Measurements from ENCODE around the gene SCAMP1. TPM values are rescaled to one million over a fixed set of nuclear protein-coding genes. Genes with fewer than 3 reads are reported as not detected.

Gene SCAMP1
- total RNA-seq, 2 donors from 2014 or later = 24.8 to 31.4 TPM

DNA sequence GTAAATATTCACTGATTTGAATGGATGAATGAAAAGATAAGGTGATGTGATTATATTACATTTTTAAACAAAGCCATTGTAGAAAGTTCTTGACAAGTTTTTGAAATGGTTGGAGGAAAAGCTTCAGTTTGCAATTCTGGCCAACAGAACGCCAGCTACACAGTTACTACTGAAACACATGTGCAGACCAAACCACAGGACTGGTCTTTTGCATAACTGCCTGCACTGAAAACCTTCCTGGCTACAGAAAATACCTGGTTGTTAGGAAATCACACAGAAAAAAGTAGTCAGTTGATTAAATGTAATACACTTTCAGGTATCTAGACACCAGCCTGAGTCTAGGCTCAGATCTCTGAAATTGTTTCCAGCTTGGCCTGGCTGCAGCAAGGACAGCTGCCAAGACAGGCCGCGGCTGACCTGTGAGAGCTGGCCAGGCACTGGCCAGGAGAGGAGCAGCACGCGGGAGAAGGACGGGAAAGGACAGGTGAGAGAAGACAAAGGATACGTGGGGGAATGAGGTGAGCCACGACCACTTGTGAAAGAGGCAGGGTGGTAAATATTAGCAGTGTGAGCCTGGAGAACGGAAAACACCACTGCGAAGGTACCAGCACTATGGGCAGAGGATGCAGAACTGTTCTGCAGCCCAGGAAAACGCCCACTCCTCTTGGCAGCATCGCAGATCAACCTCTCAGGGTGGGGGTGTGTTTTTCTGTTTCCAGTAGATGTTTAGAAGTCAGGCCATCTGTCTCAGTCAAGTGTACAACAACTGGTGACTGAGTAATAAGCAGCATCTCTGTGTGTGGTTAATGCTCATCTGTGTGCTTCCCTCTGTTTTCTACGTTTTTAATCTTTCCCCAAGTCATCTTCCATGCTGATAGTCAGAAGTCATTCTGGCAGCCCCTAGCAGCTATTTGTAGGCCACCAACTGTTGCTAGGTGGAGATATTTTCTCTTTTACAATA is 137.4 kb downstream of the SCAMP1 start:
- Histone ChIP-seq H3K36me3 (no peaks in the 10 kb centered on the region), H3K4me1 (ENCODE audit: control insufficient read depth in 1 of 2, low read depth in 2 of 2) (peaks cover 13 to 53% of the 10 kb centered on the region in 2 donors), H3K4me3 (no peak overlapping the region), H3K27ac (no peak overlapping the region), H3K27me3 (replicated peaks; ENCODE audit: insufficient read depth) (no peaks in the 10 kb centered on the region), H3K9me3 (no peaks in the 10 kb centered on the region)
- no peak for DNase-seq (ENCODE audit: low spot score)
- no peak for ATAC-seq (ENCODE audit: insufficient number of reproducible peaks, low FRiP score, low read depth)
- TF ChIP-seq, protein P1, sequence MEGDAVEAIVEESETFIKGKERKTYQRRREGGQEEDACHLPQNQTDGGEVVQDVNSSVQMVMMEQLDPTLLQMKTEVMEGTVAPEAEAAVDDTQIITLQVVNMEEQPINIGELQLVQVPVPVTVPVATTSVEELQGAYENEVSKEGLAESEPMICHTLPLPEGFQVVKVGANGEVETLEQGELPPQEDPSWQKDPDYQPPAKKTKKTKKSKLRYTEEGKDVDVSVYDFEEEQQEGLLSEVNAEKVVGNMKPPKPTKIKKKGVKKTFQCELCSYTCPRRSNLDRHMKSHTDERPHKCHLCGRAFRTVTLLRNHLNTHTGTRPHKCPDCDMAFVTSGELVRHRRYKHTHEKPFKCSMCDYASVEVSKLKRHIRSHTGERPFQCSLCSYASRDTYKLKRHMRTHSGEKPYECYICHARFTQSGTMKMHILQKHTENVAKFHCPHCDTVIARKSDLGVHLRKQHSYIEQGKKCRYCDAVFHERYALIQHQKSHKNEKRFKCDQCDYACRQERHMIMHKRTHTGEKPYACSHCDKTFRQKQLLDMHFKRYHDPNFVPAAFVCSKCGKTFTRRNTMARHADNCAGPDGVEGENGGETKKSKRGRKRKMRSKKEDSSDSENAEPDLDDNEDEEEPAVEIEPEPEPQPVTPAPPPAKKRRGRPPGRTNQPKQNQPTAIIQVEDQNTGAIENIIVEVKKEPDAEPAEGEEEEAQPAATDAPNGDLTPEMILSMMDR (IDR thresholded peaks at IDR 0.05) = no peak

DNA sequence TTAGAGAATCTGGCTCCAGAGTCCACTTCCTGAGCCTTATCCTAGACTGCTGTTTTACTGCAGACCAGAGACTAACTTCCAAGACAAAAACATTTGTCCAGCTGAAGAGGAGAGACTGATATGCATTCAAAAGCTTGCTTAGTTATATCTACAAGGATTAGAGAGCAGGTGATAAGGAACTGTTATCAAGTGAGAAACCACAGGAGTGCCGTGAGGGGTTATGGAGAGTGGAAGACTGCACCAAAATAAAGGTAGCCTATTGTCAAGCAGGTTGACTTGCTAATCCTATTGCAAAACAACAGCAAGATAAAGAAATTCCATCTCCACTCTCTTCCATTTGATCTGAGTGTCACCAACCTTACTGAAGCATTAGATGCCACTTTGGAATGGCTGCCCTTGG is 139.1 kb downstream of the SCAMP1 start:
- H3K9me3 ChIP-seq = no peaks in the 10 kb centered on the region
- DNase-seq (ENCODE audit: low spot score) (no peak), ATAC-seq (ENCODE audit: insufficient number of reproducible peaks, low FRiP score, low read depth) (no peak)
- H3K4me3 ChIP-seq = no peak overlapping the region
- peaks cover 18 to 63% of the 10 kb centered on the region in 2 donors for H3K4me1 ChIP-seq (ENCODE audit: control insufficient read depth in 1 of 2, low read depth in 2 of 2)
- H3K27ac ChIP-seq = no peak overlapping the region
- TF ChIP-seq, protein P1 (IDR thresholded peaks at IDR 0.05) = no peak
- H3K27me3 ChIP-seq (replicated peaks; ENCODE audit: insufficient read depth) = no peaks in the 10 kb centered on the region
- no peaks in the 10 kb centered on the region for H3K36me3 ChIP-seq

DNA sequence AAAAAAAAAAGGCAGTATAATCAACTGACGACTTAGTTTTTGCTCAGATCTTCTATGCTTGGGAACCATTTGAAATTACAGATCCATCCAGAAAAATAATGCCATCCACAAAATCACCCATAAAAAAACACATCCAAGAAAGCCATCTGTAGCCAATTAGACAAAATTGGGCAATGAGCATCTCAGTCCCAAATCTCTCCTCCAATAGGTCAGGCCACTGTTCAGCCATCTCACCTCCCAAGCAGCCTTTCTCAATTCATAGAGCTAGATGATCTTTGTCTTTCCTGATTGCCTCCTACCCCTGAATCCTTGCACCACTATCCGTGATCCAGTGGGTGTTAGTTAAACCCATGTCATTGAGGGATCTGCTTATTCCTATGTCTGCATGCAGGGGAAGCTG is 139.6 kb downstream of the SCAMP1 start:
- Histone ChIP-seq H3K27me3 (replicated peaks; ENCODE audit: insufficient read depth) (no peaks in the 10 kb centered on the region), H3K27ac (no peak overlapping the region), H3K36me3 (no peaks in the 10 kb centered on the region), H3K9me3 (no peaks in the 10 kb centered on the region), H3K4me3 (no peak overlapping the region), H3K4me1 (ENCODE audit: control insufficient read depth in 1 of 2, low read depth in 2 of 2) (peaks cover 21 to 67% of the 10 kb centered on the region in 2 donors)
- TF ChIP-seq, protein P1 (IDR thresholded peaks at IDR 0.05) = no peak
- ATAC-seq (ENCODE audit: insufficient number of reproducible peaks, low FRiP score, low read depth) (no peak), DNase-seq (ENCODE audit: low spot score) (no peak)

DNA sequence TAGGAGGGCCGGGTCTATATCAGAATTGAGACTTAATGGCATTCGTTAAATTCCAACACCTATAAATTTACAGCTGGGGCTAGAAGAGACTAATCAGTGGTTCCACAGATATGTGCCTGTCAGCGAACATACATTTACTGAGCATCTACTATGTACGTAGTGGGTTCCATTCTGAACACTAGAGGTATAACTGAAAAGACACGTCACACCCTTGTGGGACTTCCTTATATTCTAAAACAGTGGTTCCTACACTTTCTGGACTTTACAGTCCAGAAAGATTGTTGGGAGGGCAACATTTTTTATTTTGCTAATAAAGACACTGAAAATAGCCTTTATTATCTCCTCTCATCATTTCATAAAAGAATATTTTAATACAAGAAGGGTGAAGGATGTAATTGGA is 140.5 kb downstream of the SCAMP1 start:
- H3K27ac ChIP-seq = no peak overlapping the region
- H3K27me3 ChIP-seq (replicated peaks; ENCODE audit: insufficient read depth) = no peaks in the 10 kb centered on the region
- ATAC-seq (ENCODE audit: insufficient number of reproducible peaks, low FRiP score, low read depth) = no peak
- DNase-seq (ENCODE audit: low spot score) = no peak
- H3K36me3 ChIP-seq = no peaks in the 10 kb centered on the region
- peaks cover 29 to 74% of the 10 kb centered on the region in 2 donors for H3K4me1 ChIP-seq (ENCODE audit: control insufficient read depth in 1 of 2, low read depth in 2 of 2)
- H3K9me3 ChIP-seq = no peaks in the 10 kb centered on the region
- H3K4me3 ChIP-seq = no peak overlapping the region
- TF ChIP-seq, protein P1 (IDR thresholded peaks at IDR 0.05) = no peak

DNA sequence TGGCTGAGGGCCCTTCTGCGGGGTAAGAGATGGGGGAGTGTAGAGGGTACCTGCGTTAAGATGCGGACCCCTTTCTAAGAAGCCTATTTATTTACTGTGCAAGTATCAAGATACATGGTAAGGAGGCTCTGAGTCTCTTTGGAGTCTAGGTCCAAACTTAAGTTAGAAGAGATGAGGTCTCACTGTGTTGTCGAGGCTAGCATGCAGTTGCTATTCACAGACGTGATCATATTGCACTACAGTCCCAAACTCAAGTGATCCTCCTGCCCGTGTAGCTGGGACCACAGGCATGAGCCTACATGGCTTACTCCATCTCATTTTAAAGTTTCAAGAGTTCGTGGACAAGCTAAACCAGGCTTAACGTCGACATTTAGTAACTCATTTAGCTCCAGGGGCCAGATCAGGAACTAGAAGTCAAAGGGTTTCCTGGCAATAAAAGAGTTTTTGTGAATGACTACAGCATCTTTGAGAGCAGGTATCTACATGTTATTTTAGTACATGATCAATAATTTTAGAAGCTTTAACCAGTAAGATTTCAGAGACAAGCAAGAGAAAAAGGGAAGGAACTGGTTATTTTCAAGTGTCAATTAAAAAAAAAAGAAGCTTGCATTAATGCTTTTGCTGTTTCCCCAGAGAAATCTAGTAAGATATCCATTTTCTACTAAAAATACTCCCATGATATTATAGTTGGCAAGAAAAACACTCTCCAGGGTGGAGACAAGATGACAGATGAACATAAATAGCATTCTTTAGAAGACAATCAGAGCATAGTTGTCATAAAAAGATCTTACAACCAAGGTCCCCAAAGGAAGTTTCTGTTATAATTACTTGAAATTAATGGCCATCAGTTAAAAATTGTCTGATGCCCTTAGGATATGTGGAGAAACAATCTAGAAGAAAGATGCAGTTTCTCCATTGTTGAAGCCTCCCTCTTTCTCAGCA is 141.3 kb downstream of the SCAMP1 start:
- Histone ChIP-seq H3K4me3 (no peak overlapping the region), H3K27ac (no peak overlapping the region), H3K9me3 (no peaks in the 10 kb centered on the region), H3K4me1 (ENCODE audit: control insufficient read depth in 1 of 2, low read depth in 2 of 2) (peaks cover 37 to 74% of the 10 kb centered on the region in 2 donors), H3K27me3 (replicated peaks; ENCODE audit: insufficient read depth) (no peaks in the 10 kb centered on the region), H3K36me3 (no peaks in the 10 kb centered on the region)
- no peak for ATAC-seq (ENCODE audit: insufficient number of reproducible peaks, low FRiP score, low read depth)
- no peak for DNase-seq (ENCODE audit: low spot score)
- TF ChIP-seq, protein P1 (IDR thresholded peaks at IDR 0.05) = no peak
